Suppressor macrophage treated with lipopolysaccharide for 4 hours (primary cell): ENCODE results near the gene SYT6.
"Not testable (repeated sequence)": the region's sequence is repeated elsewhere in the genome, so short reads cannot be mapped to it uniquely, and the experiment has no call there.

Experiments
- DNase-seq: peaks from one replicate; pipeline ENCODE4 v3.0.0-alpha.2; 2020

SYT6 gene

GRCh38 chr1:114063544-114063943 is 90.1 kb downstream of the SYT6 start:
- no peak for DNase-seq

- DNase-seq: no peak
These were observed 91.1 kb downstream of the SYT6 start for GRCh38 chr1:114062477-114063099.

DNA sequence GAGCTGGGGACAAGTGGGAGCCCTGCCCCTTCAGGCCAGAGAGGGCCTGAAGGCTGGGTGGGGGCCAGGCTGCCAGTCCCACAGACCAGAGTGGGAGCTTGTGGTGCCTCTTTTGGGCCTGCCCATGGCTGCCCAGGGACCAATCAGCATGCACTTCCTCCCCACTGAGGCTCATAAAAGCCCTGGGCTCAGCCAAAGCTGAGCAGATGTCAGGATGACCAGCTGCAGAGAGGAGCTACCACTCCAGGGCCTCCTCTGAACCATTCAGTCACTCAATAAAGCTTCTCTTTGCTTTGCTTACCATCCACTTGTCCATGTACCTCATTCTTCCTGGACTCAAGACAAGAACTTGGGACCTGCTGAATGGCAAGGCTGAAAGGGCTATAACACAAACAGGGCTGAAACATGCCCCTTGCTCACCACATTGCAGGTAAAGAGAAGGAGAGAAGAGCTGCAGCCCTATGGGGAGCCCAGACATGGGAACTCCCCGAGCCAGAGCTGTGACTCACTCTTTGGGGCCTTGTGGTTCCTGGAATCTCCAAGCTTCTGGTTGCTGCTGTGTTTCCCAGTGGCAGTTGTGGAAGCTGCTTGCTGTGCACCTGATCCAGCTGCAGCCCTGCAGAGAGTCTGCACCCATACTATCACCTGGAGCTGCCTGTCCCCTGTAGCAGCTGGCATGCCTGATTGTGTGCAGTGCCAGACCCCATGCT is 92.4 kb downstream of the SYT6 start:
- peak; percentile 25 for DNase-seq

- not testable (repeated sequence) for DNase-seq
These were observed 95.4 kb downstream of the SYT6 start for GRCh38 chr1:114058236-114058635.

DNA sequence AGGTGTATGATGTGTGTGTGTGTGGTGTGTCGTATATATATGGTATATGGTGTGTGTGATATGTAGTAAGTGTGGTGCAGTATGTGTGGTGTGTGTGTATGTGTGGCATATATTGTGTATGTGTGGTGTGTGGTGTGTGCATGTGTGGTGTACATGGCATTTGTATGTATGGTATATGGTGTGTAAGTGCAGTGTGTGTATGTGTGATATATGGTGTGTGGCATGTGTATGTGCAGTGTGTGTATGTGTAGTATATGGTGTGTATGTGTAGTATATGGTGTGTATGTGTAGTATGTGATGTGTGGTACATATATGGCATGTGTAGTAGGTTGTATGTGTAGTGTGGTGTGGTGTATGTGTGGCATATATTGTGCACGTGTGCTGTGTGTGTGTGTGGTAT is 99.5 kb downstream of the SYT6 start:
- DNase-seq: no peak

DNA sequence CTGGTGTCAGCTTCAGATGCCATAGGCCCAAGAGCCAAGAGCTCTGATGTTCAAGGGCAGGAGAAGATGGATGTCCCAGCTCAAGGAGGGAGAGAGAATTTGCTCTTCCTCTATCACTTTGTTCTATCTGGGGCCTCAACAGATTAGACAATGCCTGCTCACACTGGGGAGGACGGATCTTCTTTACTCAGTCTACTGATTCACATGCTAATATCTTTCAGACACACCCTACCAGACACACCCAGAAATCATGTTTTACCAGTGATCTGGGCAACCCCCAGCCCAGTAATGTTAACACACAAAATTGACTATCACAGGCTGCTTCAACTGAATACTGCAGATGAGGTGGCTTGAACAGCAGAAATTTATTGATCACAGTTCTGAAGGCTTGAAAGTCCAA is 105.4 kb downstream of the SYT6 start:
- DNase-seq: no peak

DNA sequence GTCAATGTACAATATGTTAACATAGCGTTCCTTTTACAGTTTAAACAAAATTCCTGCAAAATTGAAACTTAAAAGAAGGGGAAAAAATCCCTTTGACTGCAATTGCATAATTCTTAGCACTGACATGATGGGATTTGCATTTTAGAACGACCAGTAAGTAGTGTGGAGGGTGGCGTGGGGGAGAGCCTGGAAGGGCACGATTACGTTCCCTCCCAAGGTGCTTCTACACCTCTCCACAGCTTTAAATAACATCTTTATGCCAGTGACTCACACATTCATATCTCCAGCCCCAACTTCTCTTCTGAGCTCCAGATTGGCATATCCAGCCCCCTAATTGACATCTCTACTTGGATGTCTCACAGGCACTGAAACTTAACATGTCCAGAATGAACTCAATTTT is 110.1 kb downstream of the SYT6 start:
- no peak for DNase-seq

DNA sequence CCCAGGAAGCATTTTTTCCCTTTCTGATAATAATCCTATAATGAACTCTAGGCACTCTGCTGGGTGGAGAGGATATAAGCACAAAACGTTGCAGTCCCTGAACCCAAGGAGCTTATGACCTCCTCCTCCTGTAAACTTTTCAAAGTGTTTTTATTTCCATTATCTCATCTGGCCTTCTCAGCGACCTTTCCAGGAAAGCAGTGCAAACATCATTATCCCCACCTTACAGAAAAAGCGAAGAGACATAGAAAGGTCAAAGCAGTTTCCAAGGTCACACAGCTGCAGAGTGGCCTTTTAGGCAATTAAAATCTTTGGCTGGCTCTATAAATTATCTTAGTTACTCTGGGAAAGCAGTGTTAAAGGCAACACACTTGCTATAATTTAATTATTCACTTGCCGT is 110.6 kb downstream of the SYT6 start:
- DNase-seq: no peak

DNA sequence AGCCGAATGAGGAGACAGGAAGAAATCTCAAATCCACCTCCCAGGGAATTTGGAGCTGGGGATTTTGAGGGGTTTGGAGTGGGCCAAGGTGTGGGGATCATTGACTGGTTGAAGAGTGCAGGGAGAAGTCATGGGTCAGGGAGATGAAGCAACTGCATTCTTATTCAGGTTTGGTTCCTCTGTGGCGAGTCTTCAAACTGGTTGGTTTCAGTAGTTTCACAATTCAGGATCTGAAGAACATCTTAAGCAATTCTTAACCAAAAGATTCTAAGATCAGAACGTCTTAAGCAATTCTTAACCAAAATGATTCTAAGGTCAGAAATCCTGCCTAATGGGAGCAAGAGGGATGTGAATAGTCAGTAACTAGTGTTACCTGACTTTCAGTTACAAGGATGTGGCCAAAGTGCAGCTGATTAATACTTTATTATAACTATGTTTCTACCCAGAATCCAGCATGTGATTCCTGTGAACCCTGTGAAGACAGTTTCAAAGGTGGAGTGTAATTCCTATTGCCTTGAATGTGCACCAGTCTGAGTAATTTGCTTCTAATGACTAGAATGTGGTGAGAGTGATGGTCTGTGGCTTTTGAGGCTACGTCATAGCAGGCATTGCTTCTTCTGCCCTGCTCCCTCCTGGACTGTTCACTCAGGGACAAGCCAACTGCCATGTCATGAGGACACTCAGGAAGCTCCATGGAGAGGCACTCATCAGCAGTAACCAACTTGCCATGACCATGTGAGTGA is 113.2 kb downstream of the SYT6 start:
- peak; percentile 83 for DNase-seq
